Natural killer cell treated with Interleukin-12 subunit alpha and Interleukin-12 subunit beta and Interleukin-15 and Interleukin-18, amount 100 ng/mL, for 72 hours (primary cell): Measurements from ENCODE around the gene IFRD1. TPM values are rescaled to one million over a fixed set of nuclear protein-coding genes. Genes with fewer than 3 reads are reported as not detected.

Experiments
- ATAC-seq, 2 donors: fragments of 150-1000 bp; cut with Tn5 transposase in 1 of 2; sonication (Bioruptor Pico), chemical (Tn5 transposase) in 1 of 2; 2 replicates each; pipeline ENCODE4 v1.10.0; 2021
- DNase-seq: peaks from one replicate; pipeline ENCODE4 v3.0.0; 2022; ENCODE audit warnings: low spot score
- H3K27ac Mint-ChIP-seq, 2 donors: 1 replicate in 1 of 2; 2 replicates in 1 of 2; pipeline ENCODE4 v1.8.0; 2022; ENCODE audit warnings: mixed read lengths in 2 of 2, mild to moderate bottlenecking in 1 of 2, moderate library complexity in 1 of 2
- H3K27me3 Mint-ChIP-seq, 2 donors: 1 replicate in 1 of 2; 2 replicates in 1 of 2; pipeline ENCODE4 v1.8.0; 2022; ENCODE audit warnings: mixed read lengths in 2 of 2
- H3K36me3 Mint-ChIP-seq: one replicate; pipeline ENCODE4 v1.8.0; 2022; ENCODE audit warnings: mixed read lengths
- H3K4me1 Mint-ChIP-seq, 2 donors: 1 replicate in 1 of 2; 2 replicates in 1 of 2; pipeline ENCODE4 v1.8.0; 2022; ENCODE audit warnings: low read depth in 2 of 2, mixed read lengths in 2 of 2, mild to moderate bottlenecking in 1 of 2
- H3K4me3 Mint-ChIP-seq: one replicate; pipeline ENCODE4 v1.8.0; 2022; ENCODE audit warnings: mixed read lengths
- H3K9me3 Mint-ChIP-seq: 2 replicates; pipeline ENCODE4 v1.8.0; 2022; ENCODE audit warnings: mixed read lengths
- total RNA-seq, 2 donors: library from RNA; stranded (reverse); gene quantifications; one replicate each; pipeline ENCODE4 v1.2.3, GENCODE V29; 2022

Gene IFRD1
- total RNA-seq, 2 donors from 2014 or later = 67.2 to 77.4 TPM

- Mint-ChIP-seq H3K27ac (no peak overlapping the region), H3K36me3 (no peaks in the 10 kb centered on the region), H3K4me3 (no peak overlapping the region), H3K4me1 (no peaks in the 10 kb centered on the region), H3K27me3 (peaks cover 25 to 44% of the 10 kb centered on the region in 2 donors), H3K9me3 (no peaks in the 10 kb centered on the region)
- no peak for DNase-seq
- no peak for ATAC-seq
Observed at GRCh38 chr7:112523871-112524270, 73.6 kb downstream of the IFRD1 start.

Other genes starting within 250 kb of the IFRD1 start
- 1 to 10 TPM; 1.8 to 3.3 TPM for gene DOCK4, start 244.1 kb upstream of the IFRD1 start, total RNA-seq
- 10 to 100 TPM; 11.2 to 15.0 TPM for gene ZNF277, start 243.8 kb upstream of the IFRD1 start, total RNA-seq
- 1 to 10 TPM; 1.6 to 2.4 TPM for gene LSMEM1, start 30.5 kb downstream of the IFRD1 start, total RNA-seq